ENCODE data around the gene APEX1.
A peak's percentile ranks its signal among the peaks of the same experiment; 100 is the strongest.

APEX1 gene

GRCh38 chr14:20469242-20469889 is 14.3 kb downstream of the APEX1 start, which contains the start of gene PNP:
Gene PNP, plus strand, starts transcription at chr14:20469406. Its CDS starts 119 bp downstream, at chr14:20469525.
- Histone ChIP-seq H3K27ac (peak within 1 kb of the TSS; percentile 86), H3K79me2 (ENCODE audit: insufficient read depth, low read depth) (peaks cover 37% of the 10 kb centered on the region)

GRCh38 chr14:20469890-20470602 is 15.0 kb downstream of the APEX1 start:
- H3K27ac ChIP-seq: peak overlapping the region; percentile 86
- H3K4me3 ChIP-seq (IDR thresholded peaks at IDR 0.05; ENCODE audit: insufficient read depth, low read depth, low read length): no peak overlapping the region
- H4K20me1 ChIP-seq (ENCODE audit: insufficient read depth): no peaks in the 10 kb centered on the region
- peaks cover 40% of the 10 kb centered on the region for H3K79me2 ChIP-seq (ENCODE audit: insufficient read depth, low read depth)
- H3K4me1 ChIP-seq (ENCODE audit: low read depth, poor library complexity, severe bottlenecking): peaks cover 26% of the 10 kb centered on the region
- H3K4me2 ChIP-seq: peak overlapping the region; percentile 90
- peaks cover 4% of the 10 kb centered on the region; the same call in 1 of the 2 replicates for H3K36me3 ChIP-seq (ENCODE audit: insufficient read depth)
- peak overlapping the region; percentile 89 for H3K9ac ChIP-seq
- no peaks in the 10 kb centered on the region for H3K27me3 ChIP-seq (ENCODE audit: insufficient read depth, low read depth)
- TF ChIP-seq CTCF (conservative IDR thresholded peaks at IDR 0.05; ENCODE audit: low read depth, low read length): no peak
- peak overlapping the region; percentile 12; the same call in 1 of the 2 replicates for H2AFZ ChIP-seq (ENCODE audit: low read depth)

More at GRCh38 chr14:20469242-20469889, 14.3 kb downstream of the APEX1 start, which contains the start of gene PNP:
- H3K36me3 ChIP-seq (ENCODE audit: insufficient read depth): no peaks in the 10 kb centered on the region; the same call in 1 of the 2 replicates
- no peak within 1 kb of the TSS for H3K4me3 ChIP-seq (IDR thresholded peaks at IDR 0.05; ENCODE audit: insufficient read depth, low read depth, low read length)
- peak within 1 kb of the TSS; percentile 89 for H3K9ac ChIP-seq
- H3K27me3 ChIP-seq (ENCODE audit: insufficient read depth, low read depth): no peaks in the 10 kb centered on the region
- no peaks in the 10 kb centered on the region for H4K20me1 ChIP-seq (ENCODE audit: insufficient read depth)
- peak within 1 kb of the TSS; percentile 66 for H2AFZ ChIP-seq (ENCODE audit: low read depth)
- peak within 1 kb of the TSS; percentile 90; the same call in 1 of the 2 replicates for H3K4me2 ChIP-seq
- peaks cover 23% of the 10 kb centered on the region for H3K4me1 ChIP-seq (ENCODE audit: low read depth, poor library complexity, severe bottlenecking)
- TF ChIP-seq CTCF (conservative IDR thresholded peaks at IDR 0.05; ENCODE audit: low read depth, low read length): no peak

GRCh38 chr14:20470603-20470901 is 15.5 kb downstream of the APEX1 start:
- Histone ChIP-seq H4K20me1 (ENCODE audit: insufficient read depth) (no peaks in the 10 kb centered on the region), H3K4me3 (IDR thresholded peaks at IDR 0.05; ENCODE audit: insufficient read depth, low read depth, low read length) (no peak overlapping the region), H3K27me3 (ENCODE audit: insufficient read depth, low read depth) (no peaks in the 10 kb centered on the region), H3K4me2 (peak overlapping the region; percentile 90), H3K79me2 (ENCODE audit: insufficient read depth, low read depth) (peaks cover 40% of the 10 kb centered on the region), H3K36me3 (ENCODE audit: insufficient read depth) (peaks cover 5% of the 10 kb centered on the region; the same call in 1 of the 2 replicates), H3K9ac (peak overlapping the region; percentile 89; the same call in 1 of the 2 replicates), H3K4me1 (ENCODE audit: low read depth, poor library complexity, severe bottlenecking) (peaks cover 27% of the 10 kb centered on the region), H3K27ac (peak overlapping the region; percentile 86; the same call in 1 of the 2 replicates), H2AFZ (ENCODE audit: low read depth) (no peak overlapping the region)
- TF ChIP-seq CTCF (conservative IDR thresholded peaks at IDR 0.05; ENCODE audit: low read depth, low read length): no peak

GRCh38 chr14:20472536-20473169 is 17.6 kb downstream of the APEX1 start:
- no peak overlapping the region for H3K27ac ChIP-seq
- H3K36me3 ChIP-seq (ENCODE audit: insufficient read depth): peaks cover 5% of the 10 kb centered on the region; the same call in 1 of the 2 replicates
- H3K4me3 ChIP-seq (IDR thresholded peaks at IDR 0.05; ENCODE audit: insufficient read depth, low read depth, low read length): no peak overlapping the region
- H3K4me1 ChIP-seq (ENCODE audit: low read depth, poor library complexity, severe bottlenecking): peaks cover 48% of the 10 kb centered on the region
- no peak for TF ChIP-seq CTCF (conservative IDR thresholded peaks at IDR 0.05; ENCODE audit: low read depth, low read length)
- H2AFZ ChIP-seq (ENCODE audit: low read depth): no peak overlapping the region
- peaks cover 40% of the 10 kb centered on the region for H3K79me2 ChIP-seq (ENCODE audit: insufficient read depth, low read depth)
- no peaks in the 10 kb centered on the region for H3K27me3 ChIP-seq (ENCODE audit: insufficient read depth, low read depth)
- H4K20me1 ChIP-seq (ENCODE audit: insufficient read depth): no peaks in the 10 kb centered on the region
- H3K4me2 ChIP-seq: no peak overlapping the region
- H3K9ac ChIP-seq: no peak overlapping the region
